HG03521 (cell line): ENCODE measurements around the gene GEN1.

Source experiments
- ATAC-seq: cut with Tn5 transposase; IDR thresholded peaks from one replicate; pipeline ENCODE4 v1.9.1; 2021; ENCODE audit warnings: mild to moderate bottlenecking, moderate library complexity; ENCODE audit not compliant: unreplicated experiment

The GEN1 gene

DNA sequence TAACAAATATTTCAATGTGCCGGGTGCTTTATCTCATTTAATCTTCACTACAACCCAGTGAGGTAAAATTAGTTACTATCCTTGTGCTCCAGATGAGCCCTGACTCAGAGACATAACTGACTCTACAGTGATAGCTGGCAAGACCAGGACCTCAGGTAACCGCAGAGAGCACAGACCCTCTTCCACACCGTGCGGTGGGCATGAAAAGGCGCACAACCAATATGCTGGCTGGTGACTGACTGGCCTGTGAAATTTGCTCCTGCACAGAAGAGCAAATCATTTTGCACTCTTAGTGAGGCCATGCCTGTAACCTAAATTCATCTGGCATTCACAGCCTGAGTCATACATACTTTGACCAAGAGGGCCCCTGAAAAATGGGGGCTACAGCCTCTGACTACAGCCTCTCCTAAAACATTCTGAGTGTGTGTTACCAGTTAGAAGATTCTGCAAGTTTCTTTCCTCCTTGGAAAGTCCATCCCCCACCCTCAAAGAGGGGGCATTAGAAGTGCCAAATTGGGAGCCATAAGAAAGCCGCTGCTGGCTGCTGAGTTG lies 39.9 kb downstream of the GEN1 start:
- no peak for ATAC-seq

GRCh38 chr2:17795309-17795708 lies 41.4 kb downstream of the GEN1 start:
- ATAC-seq = no peak

- ATAC-seq = no peak
These were observed 44.4 kb downstream of the GEN1 start for GRCh38 chr2:17798338-17798737.

DNA sequence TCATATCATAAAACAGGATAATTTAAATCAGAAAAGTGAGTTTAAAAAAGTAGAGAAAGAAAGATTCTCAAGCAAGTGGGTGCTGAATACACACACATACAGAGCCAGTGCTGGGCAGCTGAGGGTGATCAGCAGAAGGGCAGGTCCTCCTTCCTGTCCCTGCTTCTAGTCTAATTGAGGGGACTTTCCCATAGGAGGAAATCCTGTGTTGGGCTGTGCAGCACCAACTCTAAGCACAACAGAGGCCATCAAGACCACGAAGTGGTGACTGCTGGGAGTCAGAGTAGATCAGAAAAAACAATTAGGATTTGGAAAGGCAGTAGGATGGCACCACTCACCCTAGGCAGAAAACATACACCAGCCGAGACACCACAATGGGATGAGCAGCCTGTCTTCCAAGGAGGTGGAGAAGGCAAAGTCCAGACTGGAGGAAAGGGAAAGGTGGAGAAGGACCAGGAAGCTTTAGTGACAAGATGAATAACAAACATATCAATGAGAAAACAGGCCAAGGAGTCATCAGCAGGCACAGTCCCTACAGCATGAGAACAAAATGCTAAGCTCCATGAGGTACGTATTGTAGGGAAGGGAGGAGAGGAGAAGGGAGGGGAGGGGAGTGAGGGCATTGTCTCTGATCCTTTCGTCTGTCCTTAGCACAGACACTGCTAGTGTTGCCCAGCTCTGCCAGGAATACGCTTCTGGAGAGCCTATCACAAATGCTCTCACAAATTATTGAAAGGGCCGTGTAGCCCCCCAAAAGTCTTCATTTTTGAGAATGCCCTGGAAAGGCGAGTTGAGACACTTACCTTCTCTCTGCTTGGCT lies 45.6 kb downstream of the GEN1 start:
- no peak for ATAC-seq

DNA sequence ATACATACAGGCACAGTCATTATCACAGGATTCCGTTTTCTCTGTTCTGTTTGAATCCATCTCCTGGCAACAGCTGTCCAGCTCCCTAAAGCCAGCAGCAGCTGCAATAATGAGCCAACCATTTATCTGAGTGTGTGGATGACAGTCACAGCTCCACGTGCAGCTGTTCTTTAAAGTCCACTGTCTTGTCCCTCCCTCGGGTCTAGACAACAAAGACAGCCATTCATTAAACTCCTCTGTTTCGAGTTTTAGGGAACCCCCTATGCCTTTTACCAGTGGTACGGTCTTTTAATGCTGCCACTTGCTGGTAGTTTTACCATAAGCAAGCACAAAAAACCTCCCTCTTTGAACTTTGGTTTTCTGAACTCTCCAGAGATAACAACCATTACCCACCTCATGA lies 46.3 kb downstream of the GEN1 start:
- ATAC-seq = no peak

DNA sequence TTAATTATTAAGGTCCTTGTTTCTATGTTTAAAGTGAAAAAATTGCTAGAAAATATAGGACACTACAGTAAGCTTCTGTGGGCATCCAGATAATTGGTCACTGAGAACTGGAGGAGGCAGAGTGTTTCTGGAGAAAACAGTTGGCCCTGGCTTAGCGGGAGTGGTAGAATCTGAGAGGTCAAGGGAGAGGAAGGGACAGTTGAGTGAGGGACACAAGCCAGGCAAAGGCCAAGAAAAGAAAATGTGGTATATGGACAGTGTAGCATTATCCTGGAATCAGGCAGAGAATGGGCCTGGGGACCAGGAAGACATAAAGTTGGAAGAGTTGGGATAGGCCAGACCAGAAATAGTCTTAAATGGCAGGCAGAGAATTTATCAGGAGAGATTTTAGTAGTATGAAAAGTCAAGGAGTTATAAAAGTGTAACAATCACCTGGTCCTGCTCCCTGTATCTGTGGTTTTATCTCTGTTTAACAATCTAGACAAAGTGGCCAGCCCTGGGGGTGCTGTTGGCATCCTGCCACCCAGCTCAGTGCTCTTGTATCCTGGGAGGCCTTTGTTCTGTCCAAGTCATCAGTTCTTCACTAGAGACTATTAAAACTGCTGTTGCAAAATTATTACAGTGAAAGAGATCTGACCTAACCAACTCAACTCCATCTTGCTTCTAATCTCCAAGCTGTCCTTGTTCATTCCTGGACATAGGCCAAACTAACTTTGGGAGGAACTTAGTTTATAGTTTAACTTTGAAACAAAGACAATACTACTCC lies 46.9 kb downstream of the GEN1 start:
- ATAC-seq = no peak

GRCh38 chr2:17803497-17803896 lies 49.6 kb downstream of the GEN1 start:
- no peak for ATAC-seq

DNA sequence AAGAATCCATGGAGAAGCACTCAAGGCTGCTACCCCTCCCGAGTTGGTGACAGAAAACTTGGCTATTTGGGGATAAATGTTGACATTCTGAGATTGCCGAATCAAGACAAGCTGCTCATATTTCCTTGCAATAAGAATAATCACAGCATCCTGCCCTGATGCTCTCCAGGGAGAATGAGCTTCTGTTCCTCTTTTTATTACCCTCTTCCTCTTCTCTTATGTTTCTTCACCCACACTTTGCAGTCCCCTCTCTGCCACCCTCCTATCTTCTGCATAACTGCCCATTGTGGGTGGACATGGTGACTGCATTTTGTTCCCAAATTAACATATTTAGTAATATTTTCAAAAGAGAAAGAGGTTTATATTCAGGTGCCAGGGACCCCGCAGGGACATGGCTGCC lies 50.4 kb downstream of the GEN1 start:
- no peak for ATAC-seq

DNA sequence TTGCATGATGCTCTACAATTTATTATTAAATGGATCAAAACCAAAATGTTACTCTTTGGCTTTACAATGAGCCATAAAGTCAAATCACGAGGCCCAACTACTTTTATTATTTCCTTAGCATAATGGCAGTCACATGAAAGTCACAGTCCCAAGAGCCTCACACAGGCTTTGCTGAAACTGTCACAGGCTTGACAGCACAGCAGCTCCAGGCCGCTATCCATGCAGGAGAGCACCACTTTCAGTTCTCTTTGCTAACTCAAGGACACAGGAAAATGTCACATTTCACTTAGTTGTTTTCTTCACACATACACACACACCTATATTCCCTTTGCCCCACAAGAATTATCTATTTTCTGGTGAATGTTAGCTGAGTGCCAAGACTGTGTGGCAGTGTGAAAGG lies 51.2 kb downstream of the GEN1 start:
- ATAC-seq = no peak

- no peak for ATAC-seq
These were observed 51.9 kb downstream of the GEN1 start for GRCh38 chr2:17805717-17806363.

DNA sequence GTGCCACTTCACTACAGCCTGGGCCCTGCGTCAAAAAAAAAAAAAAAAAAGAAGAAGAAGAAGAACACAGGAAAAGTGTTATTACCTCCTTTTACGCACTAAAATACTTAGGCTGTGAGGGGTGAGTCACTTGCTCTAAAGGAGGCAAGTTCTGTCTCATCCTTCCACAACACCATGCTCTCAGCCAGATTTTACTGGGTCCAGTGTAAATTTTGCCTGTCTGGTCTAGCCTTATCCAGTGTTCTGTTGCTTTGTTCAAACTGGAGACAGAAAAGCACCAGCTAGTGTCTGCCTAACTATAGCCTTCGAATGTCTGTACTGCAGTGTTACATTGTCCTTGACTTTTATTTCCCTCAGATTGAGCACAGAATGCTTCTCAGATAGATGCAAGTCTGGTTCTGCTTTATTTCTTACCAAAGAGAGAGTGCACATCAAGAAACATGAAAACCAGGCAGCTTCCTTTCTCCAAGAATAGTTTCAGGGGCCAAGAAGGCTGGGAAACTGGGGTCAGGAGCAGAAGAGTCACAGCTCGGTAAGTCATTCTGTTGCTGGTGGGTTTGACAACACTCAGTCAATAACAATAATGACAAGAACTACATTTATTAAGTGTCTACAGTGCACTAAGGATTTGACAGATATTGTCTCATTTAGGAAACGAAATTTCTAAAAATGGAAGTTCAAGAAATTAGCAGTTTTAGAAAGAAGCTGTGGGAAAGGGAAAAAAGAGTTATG lies 59.2 kb downstream of the GEN1 start:
- ATAC-seq = peak; percentile 33

DNA sequence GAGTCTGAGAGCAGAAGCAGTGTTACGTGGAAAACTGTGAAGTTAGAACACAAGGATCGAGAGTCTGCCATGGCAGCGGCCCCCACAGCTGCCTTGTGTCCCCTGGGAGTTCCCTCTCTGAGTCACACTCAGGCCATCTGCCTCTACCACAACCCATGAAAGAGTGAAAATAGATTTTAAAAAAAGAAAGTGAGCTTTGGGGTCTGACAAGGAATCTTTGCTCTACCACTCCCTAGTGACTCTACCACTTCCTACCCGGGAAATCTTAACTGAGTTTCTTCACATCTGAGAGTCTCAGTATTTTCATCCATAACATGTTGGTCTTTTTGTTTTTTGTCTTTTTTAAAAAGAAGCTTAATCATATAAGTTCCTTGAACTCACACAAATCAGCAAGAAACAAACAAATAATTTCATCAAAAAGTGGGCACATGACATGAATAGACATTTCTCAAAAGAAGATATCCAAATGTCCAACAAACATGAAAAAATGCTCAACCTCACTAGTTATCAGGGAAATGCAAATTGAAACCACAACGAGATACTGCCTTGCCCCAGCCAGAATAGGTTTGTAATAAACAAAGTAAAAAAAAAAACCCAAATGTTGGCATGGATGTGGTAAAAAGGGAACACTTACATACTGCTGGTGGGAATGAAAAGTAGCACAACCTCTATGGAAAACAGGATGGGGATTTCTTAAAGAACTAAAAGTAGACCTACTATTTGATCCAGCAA lies 60.0 kb downstream of the GEN1 start:
- ATAC-seq = peak; percentile 83

DNA sequence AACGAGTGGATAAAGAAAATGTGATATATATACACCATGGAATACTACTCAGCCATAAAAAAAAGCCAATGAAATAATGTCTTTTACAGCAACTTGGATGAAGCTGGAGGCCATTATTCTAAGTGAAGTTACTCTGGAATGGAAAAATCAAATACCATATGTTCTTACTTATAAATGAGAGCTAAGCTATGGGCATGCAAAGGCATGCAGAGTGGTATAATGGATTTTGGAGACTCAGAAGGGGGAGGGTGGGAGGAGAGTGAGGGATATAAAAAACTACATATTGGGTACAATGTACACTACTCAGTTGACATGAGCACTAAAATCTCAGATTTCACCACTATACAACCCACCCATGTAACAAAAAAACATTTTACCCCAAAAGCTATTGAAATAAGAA lies 60.7 kb downstream of the GEN1 start:
- no peak for ATAC-seq

- ATAC-seq = no peak
These were observed 61.7 kb downstream of the GEN1 start for GRCh38 chr2:17815468-17816184.

- ATAC-seq = no peak
These were observed 62.7 kb downstream of the GEN1 start, which contains the start of gene MSGN1 for GRCh38 chr2:17816396-17817245. TSS of gene MSGN1 (plus strand) at chr2:17816460. CDS start at chr2:17816519, 59 bp downstream.

DNA sequence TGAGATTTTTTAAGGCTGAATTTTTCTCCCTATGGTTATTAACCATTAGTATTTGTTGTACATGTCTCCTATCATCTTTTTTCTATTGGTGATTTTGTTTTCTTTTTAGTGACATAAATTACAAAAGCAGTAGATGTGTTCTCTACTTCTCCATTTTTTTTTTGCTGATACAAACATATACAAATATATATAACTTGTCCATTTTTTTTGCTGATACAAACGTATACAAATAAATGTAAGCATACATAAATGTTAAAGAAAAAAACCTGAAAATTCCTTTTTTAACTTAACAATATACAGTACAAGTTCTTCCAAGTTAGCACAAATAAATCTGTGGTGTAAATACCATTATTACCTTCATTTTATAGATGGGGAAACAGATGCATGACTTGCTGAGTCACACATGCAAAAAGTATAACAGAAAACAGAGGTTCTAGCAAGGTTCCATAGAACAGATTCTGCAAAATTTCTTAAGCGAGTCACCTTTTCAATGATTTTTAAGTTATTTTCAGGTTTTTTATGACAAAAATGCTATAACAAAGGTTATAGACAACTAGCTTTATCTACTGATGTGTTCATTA lies 64.4 kb downstream of the GEN1 start:
- ATAC-seq = no peak

- no peak for ATAC-seq
These were observed 67.1 kb downstream of the GEN1 start for GRCh38 chr2:17821080-17821479.
